ENCODE data around the gene ZFP36L2.

- no peak for TF ChIP-seq CTCF (IDR thresholded peaks at IDR 0.05)
- no peak for TF ChIP-seq POLR2A (IDR thresholded peaks at IDR 0.05)
- no peak for TF ChIP-seq POLR2AphosphoS5 (IDR thresholded peaks at IDR 0.05)
Observed at GRCh38 chr2:43210467-43211303, 15.7 kb downstream of the ZFP36L2 start.

All from prostate gland (tissue), 2 donors.